BLaER1 treated with 17β-estradiol and CSF1 and Interleukin-3, amounts not matched to agents 10 nM and 100 nM (cell line): ENCODE data around the gene SH3BP2.

Experiments used
- H3K27ac ChIP-seq, 11 experiments: shearing (Covaris generic); formaldehyde crosslinking; 2 replicates each; pipeline ENCODE4 v1.8.1; 2022
- H3K27me3 ChIP-seq, 11 experiments: shearing (Covaris generic); formaldehyde crosslinking; 2 replicates each; pipeline ENCODE4 v1.8.1; 2022
- H3K36me3 ChIP-seq, 11 experiments: shearing (Covaris generic); formaldehyde crosslinking; 2 replicates each; pipeline ENCODE4 v1.8.1; 2022
- H3K4me1 ChIP-seq, 10 experiments: shearing (Covaris generic); formaldehyde crosslinking; 2 replicates each; pipeline ENCODE4 v1.8.1; 2022
- H3K4me2 ChIP-seq, 11 experiments: shearing (Covaris generic); formaldehyde crosslinking; 2 replicates each; pipeline ENCODE4 v1.8.1; 2022
- H3K4me3 ChIP-seq, 10 experiments: shearing (Covaris generic); formaldehyde crosslinking; 2 replicates each; pipeline ENCODE4 v1.8.1; 2022
- H3K9ac ChIP-seq, 11 experiments: shearing (Covaris generic); formaldehyde crosslinking; 2 replicates each; pipeline ENCODE4 v1.8.1; 2022
- H3K9me3 ChIP-seq, 11 experiments: shearing (Covaris generic); formaldehyde crosslinking; replicated peaks in 1 of 11; 2 replicates each; pipeline ENCODE4 v1.8.1; 2022
- H4K20me1 ChIP-seq, 11 experiments: shearing (Covaris generic); formaldehyde crosslinking; 2 replicates each; pipeline ENCODE4 v1.8.1; 2022
- Cebpa-rat ChIP-seq, 11 experiments: shearing (Covaris generic); IDR thresholded peaks; 2 replicates each; pipeline ENCODE4 v1.8.1; 2022

The SH3BP2 gene

GRCh38 chr4:2866160-2866861 is 73.4 kb downstream of the SH3BP2 start:
- Histone ChIP-seq H3K9me3 (no peaks in the 10 kb centered on the region), H4K20me1 (peaks cover 42 to 100% (median 94%) of the 10 kb centered on the region in 11 experiments), H3K4me1 (peaks cover 78 to 99% (median 94%) of the 10 kb centered on the region in 10 experiments), H3K27ac (peak overlapping the region in 7 of 11 experiments; percentile 49 to 72 (median 61); a peak in 12 of 22 replicates), H3K4me2 (peak overlapping the region; percentile 79 to 93 (median 88)), H3K4me3 (no peak overlapping the region), H3K36me3 (peaks cover 0 to 8% (median 0%) of the 10 kb centered on the region in 11 experiments; a peak in 1 of 22 replicates), H3K9ac (0 out of 22 replicates have a peak overlapping the region, but pooled peaks of 1 of the 11 experiments have one; percentile 47), H3K27me3 (no peaks in the 10 kb centered on the region)
- TF ChIP-seq Cebpa-rat (IDR thresholded peaks at IDR 0.05): no peak

DNA sequence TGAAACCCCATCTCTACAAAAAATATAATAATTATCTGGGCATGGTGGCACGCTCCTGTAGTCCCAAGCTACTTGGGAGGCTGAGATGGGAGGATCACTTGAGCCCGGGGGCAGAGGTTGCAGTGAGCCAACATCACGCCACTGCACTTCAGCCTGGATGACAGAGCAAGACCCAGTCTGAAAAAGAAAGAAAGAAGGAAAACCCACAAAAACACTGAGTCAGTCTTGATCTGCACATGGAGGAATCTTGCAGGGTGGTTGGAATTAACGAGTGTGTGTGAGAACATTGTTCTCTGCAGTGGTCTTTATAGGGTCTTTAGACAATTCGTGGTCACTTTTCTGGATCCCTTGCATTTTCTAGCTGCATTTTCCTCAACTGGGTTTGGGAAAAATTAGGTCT is 74.0 kb downstream of the SH3BP2 start:
- Histone ChIP-seq H3K36me3 (peaks cover 0 to 8% (median 0%) of the 10 kb centered on the region in 11 experiments; a peak in 1 of 22 replicates), H3K4me1 (peaks cover 80 to 99% (median 94%) of the 10 kb centered on the region in 10 experiments), H3K9me3 (no peaks in the 10 kb centered on the region), H3K27ac (peak overlapping the region in 9 of 11 experiments; percentile 38 to 72 (median 61); a peak in 16 of 22 replicates), H3K27me3 (no peaks in the 10 kb centered on the region), H3K4me2 (peak overlapping the region; percentile 79 to 93 (median 88)), H3K9ac (peak overlapping the region in 9 of 11 experiments; percentile 47 to 75 (median 61); a peak in 12 of 22 replicates), H4K20me1 (peaks cover 37 to 100% (median 90%) of the 10 kb centered on the region in 11 experiments), H3K4me3 (peak overlapping the region in 2 of 10 experiments; percentile 16 to 49; a peak in 1 of 20 replicates)
- no peak for TF ChIP-seq Cebpa-rat (IDR thresholded peaks at IDR 0.05)

DNA sequence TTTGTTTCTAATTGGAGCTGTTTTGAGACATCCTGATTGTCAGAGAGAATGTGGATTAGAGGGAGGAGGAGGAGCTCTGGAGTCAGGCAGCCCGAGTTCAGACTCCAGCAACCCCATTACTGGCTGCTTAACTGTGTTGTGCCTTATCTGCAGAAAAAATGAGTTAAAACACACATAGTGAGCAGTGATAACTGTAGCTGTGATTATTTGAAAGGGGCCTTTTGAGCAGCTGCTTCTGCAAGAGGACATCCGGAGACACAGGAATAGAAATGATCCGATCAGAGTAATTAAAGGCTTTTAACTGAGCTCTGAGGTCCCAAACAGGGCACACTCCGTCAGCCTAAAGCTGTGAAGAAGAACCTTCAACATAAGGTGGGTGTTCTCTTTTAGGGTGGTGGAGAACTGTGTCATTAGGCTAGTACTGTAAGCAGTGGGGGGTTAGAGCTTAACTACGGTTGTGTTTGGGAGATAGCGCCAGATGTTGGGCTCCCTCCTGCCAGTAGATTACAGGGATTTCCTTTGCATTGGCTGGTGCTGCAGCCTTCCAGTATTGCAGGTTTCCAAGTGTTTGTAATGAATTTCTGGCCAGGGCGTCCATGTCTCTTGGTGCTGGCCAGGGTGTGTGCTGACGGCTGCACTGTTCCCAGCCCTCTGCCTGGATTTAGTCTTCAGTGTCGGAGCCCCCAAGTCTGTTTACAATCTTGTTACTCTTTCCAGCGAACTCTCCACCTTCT is 75.0 kb downstream of the SH3BP2 start:
- H3K9me3 ChIP-seq: no peaks in the 10 kb centered on the region
- peaks cover 27 to 100% (median 80%) of the 10 kb centered on the region in 11 experiments; a peak in 20 of 22 replicates for H4K20me1 ChIP-seq
- H3K27ac ChIP-seq: peak overlapping the region in 9 of 11 experiments; percentile 38 to 72 (median 61); a peak in 19 of 22 replicates
- peak overlapping the region; percentile 79 to 93 (median 88) for H3K4me2 ChIP-seq
- H3K9ac ChIP-seq: peak overlapping the region; percentile 47 to 75 (median 60); a peak in 20 of 22 replicates
- TF ChIP-seq Cebpa-rat (IDR thresholded peaks at IDR 0.05): no peak
- H3K4me1 ChIP-seq: peaks cover 75 to 99% (median 95%) of the 10 kb centered on the region in 10 experiments
- H3K27me3 ChIP-seq: no peaks in the 10 kb centered on the region
- peaks cover 0 to 8% (median 0%) of the 10 kb centered on the region in 11 experiments; a peak in 1 of 22 replicates for H3K36me3 ChIP-seq
- H3K4me3 ChIP-seq: peak overlapping the region in 8 of 10 experiments; percentile 16 to 49 (median 35); a peak in 14 of 20 replicates

DNA sequence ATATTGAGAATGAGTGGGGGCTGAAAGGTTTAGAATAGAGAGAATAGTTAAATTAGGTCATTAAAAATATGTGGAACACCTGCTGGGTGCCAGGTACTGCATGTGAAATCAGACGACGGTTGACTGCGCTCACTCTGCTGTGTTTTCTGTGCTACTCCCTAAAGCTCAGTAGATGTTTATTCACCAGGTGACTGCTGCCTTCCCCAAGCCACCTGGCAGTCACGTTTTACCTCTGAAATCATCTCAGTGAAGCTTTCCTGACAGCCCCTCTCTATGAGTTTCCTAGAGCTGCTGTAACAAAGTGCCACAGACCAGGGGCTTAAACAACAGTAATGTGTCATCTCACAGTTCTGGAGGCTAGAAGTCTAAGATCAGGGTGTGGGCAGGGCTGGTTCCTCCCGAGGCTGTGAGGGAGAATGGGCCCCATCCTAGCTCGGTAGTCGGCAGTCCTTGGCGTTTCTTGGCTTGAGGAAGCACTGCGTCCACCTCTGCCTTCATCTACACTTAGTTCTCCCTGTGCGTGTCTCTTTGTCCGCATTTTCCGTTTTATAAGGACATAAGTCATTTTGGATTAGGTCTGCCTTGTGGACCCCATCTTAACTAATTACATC is 76.1 kb downstream of the SH3BP2 start:
- peak overlapping the region in 2 of 10 experiments; percentile 42 to 49; a peak in 1 of 20 replicates for H3K4me3 ChIP-seq
- peaks cover 24 to 100% (median 72%) of the 10 kb centered on the region in 11 experiments; a peak in 19 of 22 replicates for H4K20me1 ChIP-seq
- H3K4me2 ChIP-seq: peak overlapping the region; percentile 79 to 93 (median 88)
- no peak for TF ChIP-seq Cebpa-rat (IDR thresholded peaks at IDR 0.05)
- H3K36me3 ChIP-seq: peaks cover 0 to 12% (median 0%) of the 10 kb centered on the region in 11 experiments; a peak in 1 of 22 replicates
- peaks cover 68 to 100% (median 92%) of the 10 kb centered on the region in 10 experiments for H3K4me1 ChIP-seq
- H3K9me3 ChIP-seq: no peaks in the 10 kb centered on the region
- H3K9ac ChIP-seq: peak overlapping the region in 9 of 11 experiments; percentile 47 to 75 (median 60); a peak in 11 of 22 replicates
- H3K27me3 ChIP-seq: no peaks in the 10 kb centered on the region
- H3K27ac ChIP-seq: peak overlapping the region in 8 of 11 experiments; percentile 49 to 72 (median 62); a peak in 10 of 22 replicates

- H3K9ac ChIP-seq: no peak overlapping the region
- H3K27ac ChIP-seq: 0 out of 22 replicates have a peak overlapping the region, but pooled peaks of 1 of the 11 experiments have one; percentile 9
- H3K36me3 ChIP-seq: peaks cover 0 to 15% (median 0%) of the 10 kb centered on the region in 11 experiments; a peak in 2 of 22 replicates
- H3K27me3 ChIP-seq: no peaks in the 10 kb centered on the region
- no peak overlapping the region for H3K4me3 ChIP-seq
- peaks cover 62 to 97% (median 85%) of the 10 kb centered on the region in 10 experiments for H3K4me1 ChIP-seq
- peak overlapping the region in 10 of 11 experiments; percentile 79 to 93 (median 88); a peak in 16 of 22 replicates for H3K4me2 ChIP-seq
- TF ChIP-seq Cebpa-rat (IDR thresholded peaks at IDR 0.05): no peak
- peaks cover 19 to 100% (median 72%) of the 10 kb centered on the region in 11 experiments; a peak in 19 of 22 replicates for H4K20me1 ChIP-seq
- no peaks in the 10 kb centered on the region for H3K9me3 ChIP-seq
These were observed 76.8 kb downstream of the SH3BP2 start for GRCh38 chr4:2869659-2870058.

DNA sequence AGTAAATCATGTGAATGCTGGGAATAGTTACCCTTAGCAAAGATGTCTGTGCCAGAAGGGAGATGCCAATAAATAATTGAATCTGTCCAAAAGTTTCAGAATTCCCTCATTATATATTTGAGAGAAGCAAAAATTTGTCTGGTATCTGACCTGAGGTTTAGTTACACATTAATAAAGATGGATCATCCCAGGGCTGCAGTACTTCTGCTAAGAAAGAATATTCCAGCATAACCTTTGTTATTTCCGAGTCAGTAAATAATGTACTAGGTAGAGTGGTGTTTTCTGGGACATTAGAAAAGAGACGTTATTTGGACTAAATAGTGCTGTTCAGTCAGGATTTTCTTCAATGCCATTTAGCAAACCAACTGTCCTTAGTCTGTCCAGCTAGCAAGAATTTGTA is 77.2 kb downstream of the SH3BP2 start:
- Histone ChIP-seq H3K27ac (no peak overlapping the region), H3K4me1 (peaks cover 61 to 96% (median 81%) of the 10 kb centered on the region in 10 experiments), H3K36me3 (peaks cover 0 to 20% (median 4%) of the 10 kb centered on the region in 11 experiments; a peak in 7 of 22 replicates), H3K9ac (no peak overlapping the region), H4K20me1 (peaks cover 23 to 100% (median 68%) of the 10 kb centered on the region in 11 experiments; a peak in 19 of 22 replicates), H3K9me3 (no peaks in the 10 kb centered on the region), H3K27me3 (no peaks in the 10 kb centered on the region), H3K4me3 (no peak overlapping the region), H3K4me2 (peak overlapping the region in 7 of 11 experiments; percentile 80 to 93 (median 88); a peak in 7 of 22 replicates)
- no peak for TF ChIP-seq Cebpa-rat (IDR thresholded peaks at IDR 0.05)

DNA sequence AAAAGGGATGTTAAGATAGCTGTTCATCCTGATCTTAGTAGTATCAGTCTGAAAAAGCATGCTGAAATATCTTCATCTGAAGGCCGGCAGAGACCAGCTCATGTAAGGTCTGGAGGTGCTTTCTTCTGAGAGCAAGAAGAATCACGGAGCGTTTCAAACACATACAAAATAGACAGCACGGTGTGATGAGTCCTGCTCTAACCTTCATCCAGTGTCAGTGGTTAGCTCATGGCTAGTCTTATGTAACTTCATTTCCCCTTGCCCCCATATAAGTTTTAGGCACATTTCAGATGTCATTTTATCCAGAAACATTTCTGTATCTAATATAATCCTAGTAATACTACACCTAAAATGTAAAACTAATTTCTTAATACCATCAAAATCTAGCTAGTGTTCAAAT is 78.6 kb downstream of the SH3BP2 start:
- Histone ChIP-seq H3K9ac (peak overlapping the region in 6 of 11 experiments; percentile 16 to 37 (median 32); a peak in 6 of 22 replicates), H3K4me2 (peak overlapping the region; percentile 31 to 88 (median 69); a peak in 21 of 22 replicates), H3K36me3 (peaks cover 10 to 33% (median 17%) of the 10 kb centered on the region in 11 experiments), H3K4me1 (peaks cover 52 to 90% (median 67%) of the 10 kb centered on the region in 10 experiments), H3K4me3 (no peak overlapping the region), H4K20me1 (peaks cover 16 to 100% (median 54%) of the 10 kb centered on the region in 11 experiments; a peak in 19 of 22 replicates), H3K9me3 (no peaks in the 10 kb centered on the region), H3K27ac (peak overlapping the region in 10 of 11 experiments; percentile 30 to 68 (median 60); a peak in 17 of 22 replicates), H3K27me3 (no peaks in the 10 kb centered on the region)
- no peak for TF ChIP-seq Cebpa-rat (IDR thresholded peaks at IDR 0.05)

DNA sequence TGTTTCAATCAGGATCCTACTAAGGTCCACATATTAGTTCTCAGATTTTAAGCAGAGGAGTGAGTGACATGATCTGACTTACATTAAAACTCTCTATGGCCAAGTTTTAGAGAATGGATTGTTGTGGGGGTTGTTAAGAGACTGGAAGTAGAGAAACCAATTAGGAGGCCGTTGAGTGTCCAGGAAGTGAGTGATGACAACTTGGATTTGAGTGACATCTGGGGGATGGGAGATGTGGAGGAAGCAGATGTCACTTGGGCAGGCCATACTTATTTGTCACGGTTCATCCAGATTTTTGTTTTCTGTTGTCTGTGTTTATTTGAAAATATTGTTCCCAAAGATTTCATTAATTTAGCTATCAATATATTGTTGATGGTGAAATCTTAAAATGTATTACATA is 79.0 kb downstream of the SH3BP2 start:
- H3K4me2 ChIP-seq: peak overlapping the region; percentile 31 to 88 (median 69); a peak in 20 of 22 replicates

More for the DNA sequence above, 79.0 kb downstream of the SH3BP2 start:
- peaks cover 13 to 100% (median 50%) of the 10 kb centered on the region in 11 experiments; a peak in 19 of 22 replicates for H4K20me1 ChIP-seq
- H3K36me3 ChIP-seq: peaks cover 11 to 38% (median 22%) of the 10 kb centered on the region in 11 experiments
- no peaks in the 10 kb centered on the region for H3K27me3 ChIP-seq
- peaks cover 48 to 86% (median 63%) of the 10 kb centered on the region in 10 experiments for H3K4me1 ChIP-seq
- H3K4me3 ChIP-seq: no peak overlapping the region
- TF ChIP-seq Cebpa-rat (IDR thresholded peaks at IDR 0.05): no peak
- H3K27ac ChIP-seq: peak overlapping the region in 9 of 11 experiments; percentile 44 to 68 (median 61); a peak in 17 of 22 replicates
- H3K9me3 ChIP-seq: no peaks in the 10 kb centered on the region
- H3K9ac ChIP-seq: peak overlapping the region in 4 of 11 experiments; percentile 16 to 37 (median 32); a peak in 5 of 22 replicates
